ENCODE measurements around the gene CNTLN.
"Not testable (repeated sequence)": the region's sequence is repeated elsewhere in the genome, so short reads cannot be mapped to it uniquely, and the experiment has no call there.

The CNTLN gene

GRCh38 chr9:17491780-17492179 lies 356.9 kb downstream of the CNTLN start:
- Histone ChIP-seq H3K9ac (ENCODE audit: low read length) (no peak overlapping the region), H3K27me3 (ENCODE audit: control insufficient read depth, insufficient read depth, low read length) (no peaks in the 10 kb centered on the region), H3K9me3 (ENCODE audit: control insufficient read depth, low read length) (no peaks in the 10 kb centered on the region), H3K4me3 (ENCODE audit: low read length) (no peak overlapping the region), H3K36me3 (ENCODE audit: control insufficient read depth, insufficient read depth, low read length) (no peaks in the 10 kb centered on the region), H3K4me1 (ENCODE audit: control insufficient read depth, insufficient read depth, low read length) (no peaks in the 10 kb centered on the region)

GRCh38 chr9:17503196-17503595 lies 368.4 kb downstream of the CNTLN start:
- H3K4me3 ChIP-seq (ENCODE audit: low read length) = no peak overlapping the region
- H3K4me1 ChIP-seq (ENCODE audit: control insufficient read depth, insufficient read depth, low read length) = no peaks in the 10 kb centered on the region
- H3K9me3 ChIP-seq (ENCODE audit: control insufficient read depth, low read length) = no peaks in the 10 kb centered on the region
- no peak overlapping the region for H3K9ac ChIP-seq (ENCODE audit: low read length)
- H3K36me3 ChIP-seq (ENCODE audit: control insufficient read depth, insufficient read depth, low read length) = no peaks in the 10 kb centered on the region
- H3K27me3 ChIP-seq (ENCODE audit: control insufficient read depth, insufficient read depth, low read length) = no peaks in the 10 kb centered on the region

GRCh38 chr9:17509151-17509550 lies 374.3 kb downstream of the CNTLN start:
- H3K4me3 ChIP-seq (ENCODE audit: low read length) = no peak overlapping the region
- H3K9me3 ChIP-seq (ENCODE audit: control insufficient read depth, low read length) = no peaks in the 10 kb centered on the region
- no peaks in the 10 kb centered on the region for H3K4me1 ChIP-seq (ENCODE audit: control insufficient read depth, insufficient read depth, low read length)
- H3K9ac ChIP-seq (ENCODE audit: low read length) = no peak overlapping the region
- H3K27me3 ChIP-seq (ENCODE audit: control insufficient read depth, insufficient read depth, low read length) = no peaks in the 10 kb centered on the region
- H3K36me3 ChIP-seq (ENCODE audit: control insufficient read depth, insufficient read depth, low read length) = no peaks in the 10 kb centered on the region

- no peak overlapping the region for H3K9ac ChIP-seq (ENCODE audit: low read length)
- no peaks in the 10 kb centered on the region for H3K4me1 ChIP-seq (ENCODE audit: control insufficient read depth, insufficient read depth, low read length)
- no peaks in the 10 kb centered on the region for H3K27me3 ChIP-seq (ENCODE audit: control insufficient read depth, insufficient read depth, low read length)
- H3K4me3 ChIP-seq (ENCODE audit: low read length) = no peak overlapping the region
- H3K9me3 ChIP-seq (ENCODE audit: control insufficient read depth, low read length) = no peaks in the 10 kb centered on the region
- no peaks in the 10 kb centered on the region for H3K36me3 ChIP-seq (ENCODE audit: control insufficient read depth, insufficient read depth, low read length)
Observed at GRCh38 chr9:17509701-17510100, 374.9 kb downstream of the CNTLN start.

- no peaks in the 10 kb centered on the region for H3K9me3 ChIP-seq (ENCODE audit: control insufficient read depth, low read length)
- H3K27me3 ChIP-seq (ENCODE audit: control insufficient read depth, insufficient read depth, low read length) = no peaks in the 10 kb centered on the region
- H3K9ac ChIP-seq (ENCODE audit: low read length) = no peak overlapping the region
- no peaks in the 10 kb centered on the region for H3K36me3 ChIP-seq (ENCODE audit: control insufficient read depth, insufficient read depth, low read length)
- peaks cover 10% of the 10 kb centered on the region for H3K4me1 ChIP-seq (ENCODE audit: control insufficient read depth, insufficient read depth, low read length)
- no peak overlapping the region for H3K4me3 ChIP-seq (ENCODE audit: low read length)
Observed at GRCh38 chr9:17519761-17520160, 384.9 kb downstream of the CNTLN start.

GRCh38 chr9:17520268-17521064 lies 385.6 kb downstream of the CNTLN start:
- no peak overlapping the region for H3K9ac ChIP-seq (ENCODE audit: low read length)
- no peak overlapping the region for H3K4me3 ChIP-seq (ENCODE audit: low read length)
- H3K36me3 ChIP-seq (ENCODE audit: control insufficient read depth, insufficient read depth, low read length) = no peaks in the 10 kb centered on the region
- peaks cover 10% of the 10 kb centered on the region for H3K4me1 ChIP-seq (ENCODE audit: control insufficient read depth, insufficient read depth, low read length)
- no peaks in the 10 kb centered on the region for H3K27me3 ChIP-seq (ENCODE audit: control insufficient read depth, insufficient read depth, low read length)
- no peaks in the 10 kb centered on the region for H3K9me3 ChIP-seq (ENCODE audit: control insufficient read depth, low read length)

GRCh38 chr9:17521100-17521855 lies 386.4 kb downstream of the CNTLN start:
- Histone ChIP-seq H3K36me3 (ENCODE audit: control insufficient read depth, insufficient read depth, low read length) (no peaks in the 10 kb centered on the region), H3K4me1 (ENCODE audit: control insufficient read depth, insufficient read depth, low read length) (peaks cover 10% of the 10 kb centered on the region), H3K27me3 (ENCODE audit: control insufficient read depth, insufficient read depth, low read length) (no peaks in the 10 kb centered on the region), H3K9ac (ENCODE audit: low read length) (no peak overlapping the region), H3K4me3 (ENCODE audit: low read length) (no peak overlapping the region), H3K9me3 (ENCODE audit: control insufficient read depth, low read length) (no peaks in the 10 kb centered on the region)

GRCh38 chr9:17526726-17527125 lies 391.9 kb downstream of the CNTLN start:
- not testable (repeated sequence) for H3K36me3 ChIP-seq (ENCODE audit: control insufficient read depth, insufficient read depth, low read length); H3K4me1 ChIP-seq (ENCODE audit: control insufficient read depth, insufficient read depth, low read length); H3K4me3 ChIP-seq (ENCODE audit: low read length); H3K9ac ChIP-seq (ENCODE audit: low read length); H3K9me3 ChIP-seq (ENCODE audit: control insufficient read depth, low read length); H3K27me3 ChIP-seq (ENCODE audit: control insufficient read depth, insufficient read depth, low read length)

- H3K9ac ChIP-seq (ENCODE audit: low read length) = no peak overlapping the region
- no peaks in the 10 kb centered on the region for H3K27me3 ChIP-seq (ENCODE audit: control insufficient read depth, insufficient read depth, low read length)
- H3K36me3 ChIP-seq (ENCODE audit: control insufficient read depth, insufficient read depth, low read length) = no peaks in the 10 kb centered on the region
- H3K9me3 ChIP-seq (ENCODE audit: control insufficient read depth, low read length) = no peaks in the 10 kb centered on the region
- no peak overlapping the region for H3K4me3 ChIP-seq (ENCODE audit: low read length)
- no peaks in the 10 kb centered on the region for H3K4me1 ChIP-seq (ENCODE audit: control insufficient read depth, insufficient read depth, low read length)
Observed at GRCh38 chr9:17528859-17529258, 394.0 kb downstream of the CNTLN start.

- Histone ChIP-seq H3K4me3 (ENCODE audit: low read length) (no peak overlapping the region), H3K9ac (ENCODE audit: low read length) (no peak overlapping the region)
Observed at GRCh38 chr9:17531642-17532254, 396.9 kb downstream of the CNTLN start.

GRCh38 chr9:17532461-17532860 lies 397.6 kb downstream of the CNTLN start:
- H3K4me3 ChIP-seq (ENCODE audit: low read length) = no peak overlapping the region
- H3K36me3 ChIP-seq (ENCODE audit: control insufficient read depth, insufficient read depth, low read length) = no peaks in the 10 kb centered on the region
- H3K27me3 ChIP-seq (ENCODE audit: control insufficient read depth, insufficient read depth, low read length) = no peaks in the 10 kb centered on the region
- no peak overlapping the region for H3K9ac ChIP-seq (ENCODE audit: low read length)
- H3K4me1 ChIP-seq (ENCODE audit: control insufficient read depth, insufficient read depth, low read length) = no peaks in the 10 kb centered on the region
- no peaks in the 10 kb centered on the region for H3K9me3 ChIP-seq (ENCODE audit: control insufficient read depth, low read length)

More at GRCh38 chr9:17531642-17532254, 396.9 kb downstream of the CNTLN start:
- H3K4me1 ChIP-seq (ENCODE audit: control insufficient read depth, insufficient read depth, low read length) = no peaks in the 10 kb centered on the region
- no peaks in the 10 kb centered on the region for H3K27me3 ChIP-seq (ENCODE audit: control insufficient read depth, insufficient read depth, low read length)
- H3K9me3 ChIP-seq (ENCODE audit: control insufficient read depth, low read length) = no peaks in the 10 kb centered on the region
- no peaks in the 10 kb centered on the region for H3K36me3 ChIP-seq (ENCODE audit: control insufficient read depth, insufficient read depth, low read length)

- Histone ChIP-seq H3K27me3 (ENCODE audit: control insufficient read depth, insufficient read depth, low read length) (no peaks in the 10 kb centered on the region), H3K9ac (ENCODE audit: low read length) (no peak overlapping the region), H3K36me3 (ENCODE audit: control insufficient read depth, insufficient read depth, low read length) (no peaks in the 10 kb centered on the region), H3K4me1 (ENCODE audit: control insufficient read depth, insufficient read depth, low read length) (no peaks in the 10 kb centered on the region), H3K9me3 (ENCODE audit: control insufficient read depth, low read length) (no peaks in the 10 kb centered on the region), H3K4me3 (ENCODE audit: low read length) (no peak overlapping the region)
Observed at GRCh38 chr9:17535176-17535575, 400.3 kb downstream of the CNTLN start.
